Fibroblast of lung (primary cell): Measurements from ENCODE around the gene SLC6A16. TPM values are rescaled to one million over a fixed set of nuclear protein-coding genes. Genes with fewer than 3 reads are reported as not detected.
A peak's percentile ranks its signal among the peaks of the same experiment; 100 is the strongest.

Source experiments
- DNase-seq, 2 donors: peaks; one replicate each; pipeline versions ENCODE4 v3.0.0 to v3.0.0-alpha.2; 2010; ENCODE audit warnings: low read depth in 2 of 2
- H2AFZ ChIP-seq: 2 replicates; pipeline ENCODE4 v1.5.1; 2012; ENCODE audit warnings: low read length, control low read depth, inconsistent platforms
- H3K27ac ChIP-seq: 2 replicates; pipeline ENCODE4 v1.5.1; 2011; ENCODE audit warnings: low read length, control low read depth; ENCODE audit not compliant: insufficient read depth
- H3K27me3 ChIP-seq: 2 replicates; pipeline ENCODE4 v1.5.1; 2011; ENCODE audit warnings: mild to moderate bottlenecking, low read length; ENCODE audit not compliant: control insufficient read depth, insufficient read depth
- H3K36me3 ChIP-seq: 2 replicates; pipeline ENCODE4 v1.5.1; 2011; ENCODE audit warnings: low read length; ENCODE audit not compliant: control insufficient read depth, insufficient read depth
- H3K4me1 ChIP-seq: 2 replicates; pipeline ENCODE4 v1.5.1; 2011; ENCODE audit warnings: low read length; ENCODE audit not compliant: control insufficient read depth, insufficient read depth; ENCODE audit errors: extremely low read depth
- H3K4me2 ChIP-seq: 2 replicates; pipeline ENCODE4 v1.5.1; 2011; ENCODE audit warnings: low read length, control low read depth; ENCODE audit not compliant: insufficient read depth; ENCODE audit errors: extremely low read depth
- H3K4me3 ChIP-seq, 4 experiments: fragments of 200-600 bp in 1 of 4; sonication (generic) in 1 of 4; replicated peaks in 1 of 4; 2 replicates each; pipeline ENCODE4 v1.5.1; 2011 to 2016; ENCODE audit warnings: low read length in 4 of 4, low read depth in 3 of 4, mild to moderate bottlenecking in 3 of 4, control low read depth in 2 of 4, inconsistent platforms in 1 of 4, mixed read lengths in 1 of 4; ENCODE audit not compliant: insufficient read depth in 1 of 4; ENCODE audit errors: control extremely low read depth in 1 of 4
- H3K79me2 ChIP-seq: 2 replicates; pipeline ENCODE4 v1.5.1; 2012; ENCODE audit warnings: mild to moderate bottlenecking, low read length, inconsistent platforms; ENCODE audit not compliant: control insufficient read depth, insufficient read depth
- H3K9ac ChIP-seq: 2 replicates; pipeline ENCODE4 v1.5.1; 2011; ENCODE audit warnings: mild to moderate bottlenecking, low read length, control low read depth; ENCODE audit not compliant: insufficient read depth
- H3K9me3 ChIP-seq: 2 replicates; pipeline ENCODE4 v1.5.1; 2012; ENCODE audit warnings: low read depth, low read length; ENCODE audit not compliant: control insufficient read depth, insufficient read depth
- H4K20me1 ChIP-seq: 2 replicates; pipeline ENCODE4 v1.5.1; 2011; ENCODE audit warnings: low read length; ENCODE audit not compliant: control insufficient read depth, insufficient read depth; ENCODE audit errors: extremely low read depth
- CTCF ChIP-seq, 2 donors: IDR thresholded peaks in 1 of 2; conservative IDR thresholded peaks in 1 of 2; 1 replicate in 1 of 2; 2 replicates in 1 of 2; pipeline ENCODE4 v1.5.1; 2011 to 2012; ENCODE audit warnings: low read length in 2 of 2, control low read depth in 1 of 2, inconsistent platforms in 1 of 2, low read depth in 1 of 2, mild to moderate bottlenecking in 1 of 2
- EZH2 ChIP-seq: IDR thresholded peaks from 2 replicates; pipeline ENCODE4 v1.5.1; 2012; ENCODE audit warnings: low read length, control low read depth, mild to moderate bottlenecking; ENCODE audit errors: missing control alignments
- polyA plus RNA-seq, 2 donors: library from polyadenylated mRNA; depleted of rRNA in 1 of 2; stranded (reverse) in 1 of 2; unstranded in 1 of 2; fragments of >200 nt; gene quantifications; 2 replicates each; pipeline ENCODE4 v1.2.1, GENCODE V29; 2011 to 2012; ENCODE audit warnings: missing spikeins in 1 of 2
- total RNA-seq: library from RNA; depleted of rRNA; stranded (reverse); fragments of >200 nt; gene quantifications from 2 replicates; pipeline ENCODE4 v1.2.1, GENCODE V29; 2014

Gene SLC6A16
- total and polyA plus RNA-seq, 2 donors (not counting 1 experiment from before 2014, with no cell fraction given): under 0.01 to 0.62 TPM

GRCh38 chr19:49287141-49287770 lies 37.7 kb downstream of the SLC6A16 start:
- Histone ChIP-seq H4K20me1 (no peaks in the 10 kb centered on the region), H3K79me2 (no peaks in the 10 kb centered on the region), H3K4me2 (no peak overlapping the region), H3K36me3 (no peaks in the 10 kb centered on the region), H3K27ac (no peak overlapping the region), H3K9ac (no peak overlapping the region), H3K9me3 (no peaks in the 10 kb centered on the region), H3K4me3 (no peak overlapping the region), H3K27me3 (no peaks in the 10 kb centered on the region), H2AFZ (no peak overlapping the region), H3K4me1 (no peaks in the 10 kb centered on the region)
- TF ChIP-seq EZH2: no peak
- DNase-seq: no peak

GRCh38 chr19:49282184-49282583 lies 42.8 kb downstream of the SLC6A16 start:
- H3K9me3 ChIP-seq: no peaks in the 10 kb centered on the region
- TF ChIP-seq EZH2: no peak
- no peak for TF ChIP-seq CTCF (conservative IDR thresholded peaks at IDR 0.05 in 1 of 2, IDR thresholded peaks at IDR 0.05 in 1 of 2; ENCODE audit: low read depth in 1 of 2, low read length in 2 of 2)
- no peak for DNase-seq
- no peak overlapping the region for H3K27ac ChIP-seq
- no peaks in the 10 kb centered on the region for H3K36me3 ChIP-seq
- H2AFZ ChIP-seq: no peak overlapping the region
- H3K9ac ChIP-seq: no peak overlapping the region
- no peaks in the 10 kb centered on the region for H4K20me1 ChIP-seq
- H3K79me2 ChIP-seq: no peaks in the 10 kb centered on the region
- H3K27me3 ChIP-seq: no peaks in the 10 kb centered on the region
- no peaks in the 10 kb centered on the region for H3K4me1 ChIP-seq
- H3K4me3 ChIP-seq: no peak overlapping the region
- H3K4me2 ChIP-seq: no peak overlapping the region

GRCh38 chr19:49272204-49272603 lies 52.8 kb downstream of the SLC6A16 start:
- H2AFZ ChIP-seq: no peak overlapping the region
- H3K4me2 ChIP-seq: no peak overlapping the region
- H3K36me3 ChIP-seq: no peaks in the 10 kb centered on the region
- H3K4me3 ChIP-seq: no peak overlapping the region
- no peaks in the 10 kb centered on the region for H3K79me2 ChIP-seq
- peaks cover 2% of the 10 kb centered on the region for H3K27me3 ChIP-seq
- DNase-seq: peak; percentile 22 to 80
- no peaks in the 10 kb centered on the region for H3K9me3 ChIP-seq
- H3K4me1 ChIP-seq: no peaks in the 10 kb centered on the region
- no peak overlapping the region for H3K9ac ChIP-seq
- no peaks in the 10 kb centered on the region for H4K20me1 ChIP-seq
- TF ChIP-seq CTCF (conservative IDR thresholded peaks at IDR 0.05 in 1 of 2, IDR thresholded peaks at IDR 0.05 in 1 of 2; ENCODE audit: low read depth in 1 of 2, low read length in 2 of 2) (no peak), EZH2 (no peak)
- no peak overlapping the region for H3K27ac ChIP-seq
